ENCODE measurements around the gene ZNRF3.

The ZNRF3 gene

DNA sequence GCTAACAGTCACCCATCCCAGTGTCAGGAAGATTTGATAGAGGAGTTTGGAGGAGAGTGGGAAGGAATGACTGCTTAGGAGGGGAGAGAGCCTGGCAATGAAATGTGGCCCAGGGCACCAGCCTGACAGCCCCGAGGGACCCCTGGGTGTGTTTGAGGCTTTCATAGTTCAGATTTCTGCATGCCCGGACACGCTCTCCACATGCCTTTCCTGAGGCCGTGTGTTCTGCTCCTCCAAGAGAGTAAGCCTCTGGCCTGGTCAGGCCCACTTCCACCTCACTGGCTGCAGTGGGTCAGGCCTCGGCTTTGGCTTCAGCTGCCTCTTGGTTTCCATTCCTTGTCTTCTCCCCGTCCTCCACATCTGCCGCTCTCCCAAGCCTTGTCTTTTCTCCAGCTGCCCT is 99.8 kb downstream of the ZNRF3 start:
- TF ChIP-seq CSDC2 (CRISPR knock-in tag; IDR thresholded peaks at IDR 0.05), result no peak
- no peak for TF ChIP-seq ZNF70 (CRISPR knock-in tag; IDR thresholded peaks at IDR 0.05)
- TF ChIP-seq, protein P1, sequence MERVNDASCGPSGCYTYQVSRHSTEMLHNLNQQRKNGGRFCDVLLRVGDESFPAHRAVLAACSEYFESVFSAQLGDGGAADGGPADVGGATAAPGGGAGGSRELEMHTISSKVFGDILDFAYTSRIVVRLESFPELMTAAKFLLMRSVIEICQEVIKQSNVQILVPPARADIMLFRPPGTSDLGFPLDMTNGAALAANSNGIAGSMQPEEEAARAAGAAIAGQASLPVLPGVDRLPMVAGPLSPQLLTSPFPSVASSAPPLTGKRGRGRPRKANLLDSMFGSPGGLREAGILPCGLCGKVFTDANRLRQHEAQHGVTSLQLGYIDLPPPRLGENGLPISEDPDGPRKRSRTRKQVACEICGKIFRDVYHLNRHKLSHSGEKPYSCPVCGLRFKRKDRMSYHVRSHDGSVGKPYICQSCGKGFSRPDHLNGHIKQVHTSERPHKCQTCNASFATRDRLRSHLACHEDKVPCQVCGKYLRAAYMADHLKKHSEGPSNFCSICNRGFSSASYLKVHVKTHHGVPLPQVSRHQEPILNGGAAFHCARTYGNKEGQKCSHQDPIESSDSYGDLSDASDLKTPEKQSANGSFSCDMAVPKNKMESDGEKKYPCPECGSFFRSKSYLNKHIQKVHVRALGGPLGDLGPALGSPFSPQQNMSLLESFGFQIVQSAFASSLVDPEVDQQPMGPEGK (CRISPR knock-in tag; IDR thresholded peaks at IDR 0.05; ENCODE audit: borderline replicate concordance), result no peak
- TF ChIP-seq ISL1 (CRISPR knock-in tag; IDR thresholded peaks at IDR 0.05), result no peak
- no peak for TF ChIP-seq RARB (CRISPR knock-in tag; IDR thresholded peaks at IDR 0.05)
- TF ChIP-seq GLIS3 (CRISPR knock-in tag; IDR thresholded peaks at IDR 0.05), result no peak
- no peak for TF ChIP-seq ZNF565 (CRISPR knock-in tag; conservative IDR thresholded peaks at IDR 0.05; ENCODE audit: low read depth)
- TF ChIP-seq ZC3H10 (CRISPR knock-in tag; IDR thresholded peaks at IDR 0.05), result no peak
- TF ChIP-seq ZFP30 (CRISPR knock-in tag; IDR thresholded peaks at IDR 0.05), result no peak
- no peak for TF ChIP-seq TCF4 (CRISPR knock-in tag; IDR thresholded peaks at IDR 0.05; ENCODE audit: borderline replicate concordance)
- no peak for TF ChIP-seq ESRRG (CRISPR knock-in tag; IDR thresholded peaks at IDR 0.05)
- no peak for TF ChIP-seq PPARA (CRISPR knock-in tag; IDR thresholded peaks at IDR 0.05; ENCODE audit: borderline replicate concordance)
- no peak for TF ChIP-seq ZNF8 (CRISPR knock-in tag; IDR thresholded peaks at IDR 0.05)
- no peak for TF ChIP-seq TOX (CRISPR knock-in tag; IDR thresholded peaks at IDR 0.05; ENCODE audit: borderline replicate concordance)
- TF ChIP-seq, protein P2, sequence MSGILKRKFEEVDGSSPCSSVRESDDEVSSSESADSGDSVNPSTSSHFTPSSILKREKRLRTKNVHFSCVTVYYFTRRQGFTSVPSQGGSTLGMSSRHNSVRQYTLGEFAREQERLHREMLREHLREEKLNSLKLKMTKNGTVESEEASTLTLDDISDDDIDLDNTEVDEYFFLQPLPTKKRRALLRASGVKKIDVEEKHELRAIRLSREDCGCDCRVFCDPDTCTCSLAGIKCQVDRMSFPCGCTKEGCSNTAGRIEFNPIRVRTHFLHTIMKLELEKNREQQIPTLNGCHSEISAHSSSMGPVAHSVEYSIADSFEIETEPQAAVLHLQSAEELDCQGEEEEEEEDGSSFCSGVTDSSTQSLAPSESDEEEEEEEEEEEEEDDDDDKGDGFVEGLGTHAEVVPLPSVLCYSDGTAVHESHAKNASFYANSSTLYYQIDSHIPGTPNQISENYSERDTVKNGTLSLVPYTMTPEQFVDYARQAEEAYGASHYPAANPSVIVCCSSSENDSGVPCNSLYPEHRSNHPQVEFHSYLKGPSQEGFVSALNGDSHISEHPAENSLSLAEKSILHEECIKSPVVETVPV (CRISPR knock-in tag; IDR thresholded peaks at IDR 0.05), result no peak
- TF ChIP-seq, protein P3, sequence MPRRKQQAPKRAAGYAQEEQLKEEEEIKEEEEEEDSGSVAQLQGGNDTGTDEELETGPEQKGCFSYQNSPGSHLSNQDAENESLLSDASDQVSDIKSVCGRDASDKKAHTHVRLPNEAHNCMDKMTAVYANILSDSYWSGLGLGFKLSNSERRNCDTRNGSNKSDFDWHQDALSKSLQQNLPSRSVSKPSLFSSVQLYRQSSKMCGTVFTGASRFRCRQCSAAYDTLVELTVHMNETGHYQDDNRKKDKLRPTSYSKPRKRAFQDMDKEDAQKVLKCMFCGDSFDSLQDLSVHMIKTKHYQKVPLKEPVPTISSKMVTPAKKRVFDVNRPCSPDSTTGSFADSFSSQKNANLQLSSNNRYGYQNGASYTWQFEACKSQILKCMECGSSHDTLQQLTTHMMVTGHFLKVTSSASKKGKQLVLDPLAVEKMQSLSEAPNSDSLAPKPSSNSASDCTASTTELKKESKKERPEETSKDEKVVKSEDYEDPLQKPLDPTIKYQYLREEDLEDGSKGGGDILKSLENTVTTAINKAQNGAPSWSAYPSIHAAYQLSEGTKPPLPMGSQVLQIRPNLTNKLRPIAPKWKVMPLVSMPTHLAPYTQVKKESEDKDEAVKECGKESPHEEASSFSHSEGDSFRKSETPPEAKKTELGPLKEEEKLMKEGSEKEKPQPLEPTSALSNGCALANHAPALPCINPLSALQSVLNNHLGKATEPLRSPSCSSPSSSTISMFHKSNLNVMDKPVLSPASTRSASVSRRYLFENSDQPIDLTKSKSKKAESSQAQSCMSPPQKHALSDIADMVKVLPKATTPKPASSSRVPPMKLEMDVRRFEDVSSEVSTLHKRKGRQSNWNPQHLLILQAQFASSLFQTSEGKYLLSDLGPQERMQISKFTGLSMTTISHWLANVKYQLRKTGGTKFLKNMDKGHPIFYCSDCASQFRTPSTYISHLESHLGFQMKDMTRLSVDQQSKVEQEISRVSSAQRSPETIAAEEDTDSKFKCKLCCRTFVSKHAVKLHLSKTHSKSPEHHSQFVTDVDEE (CRISPR knock-in tag; IDR thresholded peaks at IDR 0.05), result no peak
- TF ChIP-seq ZFP3 (CRISPR knock-in tag; IDR thresholded peaks at IDR 0.05), result no peak
- TF ChIP-seq SNAI2 (CRISPR knock-in tag; IDR thresholded peaks at IDR 0.05), result no peak
- TF ChIP-seq OSR1 (CRISPR knock-in tag; IDR thresholded peaks at IDR 0.05), result no peak
- ATAC-seq, result no peak

DNA sequence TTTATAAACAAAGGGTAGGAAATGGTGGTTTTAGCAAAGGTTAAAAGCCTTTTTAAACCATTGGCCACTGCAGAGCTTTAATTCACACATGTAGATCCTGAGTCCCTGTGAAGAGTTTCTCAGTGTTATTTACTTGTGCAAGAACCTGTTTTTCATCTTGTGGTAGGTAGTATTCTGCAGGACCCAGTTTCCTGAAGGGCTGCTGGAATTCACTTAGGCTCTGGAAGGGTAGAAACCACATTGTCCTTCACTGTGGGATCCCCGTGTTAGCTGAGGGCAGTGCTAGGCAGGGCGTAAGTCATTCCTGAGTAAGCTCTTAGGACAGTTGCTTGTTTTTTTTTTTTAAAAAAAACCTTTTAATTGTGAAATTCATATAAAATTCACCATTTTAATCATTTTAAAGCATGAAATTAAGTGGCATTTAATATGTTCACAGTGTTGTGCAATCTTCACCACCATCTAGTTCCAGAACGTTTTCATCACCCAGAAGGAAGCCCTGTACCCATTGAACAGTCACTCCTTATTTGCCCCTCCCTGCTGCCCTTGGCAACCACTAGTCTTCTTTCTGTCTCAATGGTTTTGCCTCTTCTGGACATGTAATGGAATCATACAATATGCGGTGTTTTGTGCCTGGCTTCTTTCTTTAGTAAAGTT is 100.5 kb downstream of the ZNRF3 start:
- no peak for ATAC-seq
- TF ChIP-seq TOX (CRISPR knock-in tag; IDR thresholded peaks at IDR 0.05; ENCODE audit: borderline replicate concordance) (no peak), ESRRG (CRISPR knock-in tag; IDR thresholded peaks at IDR 0.05) (no peak), TCF4 (CRISPR knock-in tag; IDR thresholded peaks at IDR 0.05; ENCODE audit: borderline replicate concordance) (no peak), ISL1 (CRISPR knock-in tag; IDR thresholded peaks at IDR 0.05) (no peak), ARNTL (CRISPR knock-in tag; IDR thresholded peaks at IDR 0.05; ENCODE audit: borderline replicate concordance, low read depth) (no peak), ZC3H10 (CRISPR knock-in tag; IDR thresholded peaks at IDR 0.05) (no peak), ZFP3 (CRISPR knock-in tag; IDR thresholded peaks at IDR 0.05) (no peak)
- TF ChIP-seq, protein P1 (CRISPR knock-in tag; IDR thresholded peaks at IDR 0.05; ENCODE audit: borderline replicate concordance), result no peak
- TF ChIP-seq, protein P4, sequence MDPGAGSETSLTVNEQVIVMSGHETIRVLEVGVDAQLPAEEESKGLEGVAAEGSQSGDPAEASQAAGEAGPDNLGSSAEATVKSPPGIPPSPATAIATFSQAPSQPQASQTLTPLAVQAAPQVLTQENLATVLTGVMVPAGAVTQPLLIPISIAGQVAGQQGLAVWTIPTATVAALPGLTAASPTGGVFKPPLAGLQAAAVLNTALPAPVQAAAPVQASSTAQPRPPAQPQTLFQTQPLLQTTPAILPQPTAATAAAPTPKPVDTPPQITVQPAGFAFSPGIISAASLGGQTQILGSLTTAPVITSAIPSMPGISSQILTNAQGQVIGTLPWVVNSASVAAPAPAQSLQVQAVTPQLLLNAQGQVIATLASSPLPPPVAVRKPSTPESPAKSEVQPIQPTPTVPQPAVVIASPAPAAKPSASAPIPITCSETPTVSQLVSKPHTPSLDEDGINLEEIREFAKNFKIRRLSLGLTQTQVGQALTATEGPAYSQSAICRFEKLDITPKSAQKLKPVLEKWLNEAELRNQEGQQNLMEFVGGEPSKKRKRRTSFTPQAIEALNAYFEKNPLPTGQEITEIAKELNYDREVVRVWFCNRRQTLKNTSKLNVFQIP (CRISPR knock-in tag; IDR thresholded peaks at IDR 0.05; ENCODE audit: borderline replicate concordance, low read depth), result no peak
- TF ChIP-seq, protein P3 (CRISPR knock-in tag; IDR thresholded peaks at IDR 0.05), result no peak

All from SK-N-SH treated with all-trans-retinoic acid at 6 μM for 48 hours (cell line).